PC-9 (cell line): ENCODE data around the gene SYTL5. TPM values are rescaled to one million over a fixed set of nuclear protein-coding genes. Genes with fewer than 3 reads are reported as not detected.

ENCODE experiments used
- BruUV-seq: library from RNA; stranded (reverse); fragments of 400-500 nt; replicated peaks from 2 replicates; lab custom pipeline; 2021; lab: Mats Ljungman, UMichigan
- CTCF ChIA-PET: fragments of 300-600 bp; sonication (Branson Sonifier 250); formaldehyde crosslinking; loops from one replicate; lab custom pipeline; 2022; ENCODE audit warnings: antibody characterized with exemption; lab: Charles Lee
- POLR2A ChIA-PET: fragments of 300-600 bp; sonication (Branson Sonifier 250); formaldehyde crosslinking; loops from one replicate; lab custom pipeline; 2022; ENCODE audit warnings: antibody characterized with exemption; ENCODE audit not compliant: unreplicated experiment; lab: Charles Lee
- DNase-seq, 2 experiments: peaks; one replicate each; pipeline versions ENCODE4 v3.0.0 to v3.0.0-alpha.2; 2015 to 2022; ENCODE audit warnings: mixed read lengths in 1 of 2
- H2AFZ ChIP-seq: fragments of 200-600 bp; sonication (generic); 2 replicates; pipeline ENCODE4 v1.8.1; 2017; ENCODE audit warnings: antibody characterized with exemption
- H3F3A ChIP-seq: fragments of 200-600 bp; sonication (generic); 2 replicates; pipeline ENCODE4 v1.8.1; 2017; ENCODE audit warnings: antibody characterized with exemption, mild to moderate bottlenecking, low read depth; ENCODE audit not compliant: insufficient read depth
- H3K27ac ChIP-seq: fragments of 200-600 bp; sonication (generic); 2 replicates; pipeline ENCODE4 v1.6.1; 2016; ENCODE audit warnings: mixed run types
- H3K27me3 ChIP-seq: fragments of 200-600 bp; sonication (generic); 2 replicates; pipeline ENCODE4 v1.6.1; 2016; ENCODE audit warnings: low read depth, mixed run types; ENCODE audit not compliant: insufficient read depth
- H3K36me3 ChIP-seq: fragments of 200-600 bp; sonication (generic); 2 replicates; pipeline ENCODE4 v1.6.1; 2016; ENCODE audit warnings: low read depth, mixed run types
- H3K4me1 ChIP-seq: fragments of 200-600 bp; sonication (generic); replicated peaks from 2 replicates; pipeline ENCODE4 v1.6.1; 2016; ENCODE audit warnings: mixed run types; ENCODE audit not compliant: insufficient read depth
- H3K4me2 ChIP-seq: fragments of 200-600 bp; sonication (generic); 2 replicates; pipeline ENCODE4 v1.6.1; 2017; ENCODE audit warnings: mixed run types
- H3K4me3 ChIP-seq: fragments of 200-600 bp; sonication (generic); 2 replicates; pipeline ENCODE4 v1.6.1; 2016; ENCODE audit warnings: mixed run types
- H3K79me2 ChIP-seq: fragments of 200-600 bp; sonication (generic); 2 replicates; pipeline ENCODE4 v1.6.1; 2017; ENCODE audit warnings: low read depth, mixed run types
- H3K9me2 ChIP-seq: fragments of 200-600 bp; sonication (generic); 2 replicates; pipeline ENCODE4 v1.8.1; 2017; ENCODE audit warnings: mild to moderate bottlenecking; ENCODE audit not compliant: insufficient read depth
- H3K9me3 ChIP-seq: fragments of 200-600 bp; sonication (generic); 2 replicates; pipeline ENCODE4 v1.8.1; 2016; ENCODE audit warnings: low read depth; ENCODE audit not compliant: insufficient read depth
- H4K20me1 ChIP-seq: fragments of 200-600 bp; sonication (generic); 2 replicates; pipeline ENCODE4 v1.8.1; 2017; ENCODE audit not compliant: insufficient read depth
- EZH2 ChIP-seq: fragments of 200-600 bp; sonication (generic); IDR thresholded peaks from 2 replicates; pipeline ENCODE4 v1.8.0; 2017; ENCODE audit warnings: antibody characterized with exemption, low read depth
- intact Hi-C: fragments of 100-400 bp; cut with micrococcal nuclease; formaldehyde crosslinking; loops from one replicate; pipeline ENCODE4 v1.10.0; 2022; ENCODE audit not compliant: unreplicated experiment
- total RNA-seq: library from RNA; stranded (reverse); gene quantifications from 2 replicates; pipeline ENCODE4 v1.2.3, GENCODE V29; 2021
- TF ChIP-seq, protein P1 (sequence below): fragments of 200-600 bp; sonication (generic); conservative IDR thresholded peaks from 2 replicates; pipeline ENCODE4 v1.6.1; 2017; ENCODE audit warnings: mixed run types, antibody characterized with exemption, mild to moderate bottlenecking, moderate library complexity

The SYTL5 gene
- total RNA-seq, 1 experiment from 2014 or later = not detected

DNA sequence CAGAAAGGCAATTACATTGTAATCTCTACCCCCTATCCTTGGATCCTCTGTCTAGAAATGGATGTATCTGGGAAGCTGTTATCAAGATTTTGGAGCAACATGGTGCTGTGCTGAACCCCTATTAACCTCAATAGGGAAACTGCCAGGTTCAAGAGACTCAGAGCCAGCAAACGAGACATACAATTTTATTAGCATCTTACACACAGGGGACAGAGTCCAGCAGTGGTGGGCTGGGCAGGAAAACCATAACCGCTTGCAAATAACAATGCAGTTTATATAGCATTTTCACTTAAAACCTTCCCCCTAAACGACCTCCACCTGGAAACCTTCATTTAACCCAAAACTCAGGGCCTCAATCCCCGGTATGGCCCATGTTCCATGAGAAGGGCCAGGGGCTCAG, 79.5 kb downstream of the SYTL5 start:
- Histone ChIP-seq H3K79me2 (no peaks in the 10 kb centered on the region), H3F3A (no peaks in the 10 kb centered on the region), H3K27ac (no peak overlapping the region), H3K9me2 (no peaks in the 10 kb centered on the region), H3K27me3 (no peaks in the 10 kb centered on the region), H3K9me3 (no peaks in the 10 kb centered on the region), H3K4me1 (no peaks in the 10 kb centered on the region), H3K4me3 (no peak overlapping the region), H3K36me3 (no peaks in the 10 kb centered on the region), H2AFZ (no peak overlapping the region), H4K20me1 (no peaks in the 10 kb centered on the region), H3K4me2 (no peak overlapping the region)
- POLR2A ChIA-PET = no interaction called here
- CTCF ChIA-PET = no interaction called here
- no TSS peak for BruUV-seq
- intact Hi-C loops = no loop called here
- DNase-seq = no peak
- TF ChIP-seq, protein P1, sequence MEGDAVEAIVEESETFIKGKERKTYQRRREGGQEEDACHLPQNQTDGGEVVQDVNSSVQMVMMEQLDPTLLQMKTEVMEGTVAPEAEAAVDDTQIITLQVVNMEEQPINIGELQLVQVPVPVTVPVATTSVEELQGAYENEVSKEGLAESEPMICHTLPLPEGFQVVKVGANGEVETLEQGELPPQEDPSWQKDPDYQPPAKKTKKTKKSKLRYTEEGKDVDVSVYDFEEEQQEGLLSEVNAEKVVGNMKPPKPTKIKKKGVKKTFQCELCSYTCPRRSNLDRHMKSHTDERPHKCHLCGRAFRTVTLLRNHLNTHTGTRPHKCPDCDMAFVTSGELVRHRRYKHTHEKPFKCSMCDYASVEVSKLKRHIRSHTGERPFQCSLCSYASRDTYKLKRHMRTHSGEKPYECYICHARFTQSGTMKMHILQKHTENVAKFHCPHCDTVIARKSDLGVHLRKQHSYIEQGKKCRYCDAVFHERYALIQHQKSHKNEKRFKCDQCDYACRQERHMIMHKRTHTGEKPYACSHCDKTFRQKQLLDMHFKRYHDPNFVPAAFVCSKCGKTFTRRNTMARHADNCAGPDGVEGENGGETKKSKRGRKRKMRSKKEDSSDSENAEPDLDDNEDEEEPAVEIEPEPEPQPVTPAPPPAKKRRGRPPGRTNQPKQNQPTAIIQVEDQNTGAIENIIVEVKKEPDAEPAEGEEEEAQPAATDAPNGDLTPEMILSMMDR = no peak
- no peak for TF ChIP-seq EZH2

DNA sequence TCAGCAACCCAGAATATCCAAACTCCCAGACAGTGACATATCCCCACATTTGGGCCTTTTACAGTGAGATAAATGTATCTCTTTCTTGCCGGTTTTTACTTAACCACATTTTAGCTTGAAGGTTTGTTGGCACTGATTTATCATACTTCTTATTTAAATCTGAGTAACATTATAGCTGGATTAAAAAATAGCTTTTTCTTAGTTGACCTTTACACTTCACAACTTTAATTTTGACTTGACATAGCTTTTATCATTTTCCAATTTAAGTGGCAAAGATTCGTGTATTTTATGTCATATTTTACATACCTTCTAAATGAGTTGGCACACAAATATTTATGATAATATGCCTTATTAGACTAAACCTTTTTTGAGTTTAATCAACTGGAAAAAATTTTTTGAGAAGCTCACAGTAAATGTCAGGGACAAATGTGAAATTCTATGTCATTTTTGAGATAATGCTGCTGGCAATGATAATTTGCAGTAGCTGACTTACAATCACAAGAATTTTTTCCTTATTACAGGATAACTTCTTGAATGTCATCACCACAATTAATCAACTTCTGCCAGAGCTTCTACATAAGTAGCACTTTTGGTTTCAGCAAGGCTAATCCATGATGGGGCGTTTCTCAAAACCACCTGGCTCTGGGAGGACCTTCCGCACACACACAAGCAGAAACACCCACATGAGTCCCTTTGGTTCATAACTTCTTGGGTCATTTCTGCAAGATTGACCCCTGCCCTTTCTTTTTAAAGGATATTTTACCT, 80.3 kb downstream of the SYTL5 start:
- Histone ChIP-seq H3K9me3 (no peaks in the 10 kb centered on the region), H3F3A (no peaks in the 10 kb centered on the region), H3K36me3 (no peaks in the 10 kb centered on the region), H3K79me2 (no peaks in the 10 kb centered on the region), H4K20me1 (no peaks in the 10 kb centered on the region), H3K27me3 (no peaks in the 10 kb centered on the region), H3K4me3 (no peak overlapping the region), H2AFZ (no peak overlapping the region), H3K4me2 (no peak overlapping the region), H3K4me1 (no peaks in the 10 kb centered on the region), H3K27ac (no peak overlapping the region), H3K9me2 (no peaks in the 10 kb centered on the region)
- DNase-seq = no peak
- CTCF ChIA-PET = no interaction called here
- POLR2A ChIA-PET = no interaction called here
- intact Hi-C loops = no loop called here
- BruUV-seq = no TSS peak
- TF ChIP-seq, protein P1 = no peak
- no peak for TF ChIP-seq EZH2

DNA sequence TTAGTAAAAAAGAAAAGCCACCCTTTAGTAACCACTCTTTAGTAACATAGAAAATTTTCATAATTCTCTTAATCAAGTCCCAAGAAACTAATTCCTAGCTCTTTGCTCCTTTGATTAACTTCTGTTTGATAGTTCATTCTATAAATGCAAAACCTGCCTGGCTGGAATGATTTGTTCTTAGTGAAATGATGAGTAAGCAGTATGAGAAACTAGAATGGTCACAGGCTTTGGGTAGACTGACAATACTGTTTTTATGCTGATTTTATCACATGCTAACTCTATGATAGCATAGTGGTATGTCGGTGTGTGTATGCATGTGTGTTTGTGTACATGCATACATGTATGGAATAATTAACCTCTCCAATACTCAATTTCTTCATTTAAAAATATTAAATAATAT, 81.2 kb downstream of the SYTL5 start:
- DNase-seq = no peak
- Histone ChIP-seq H3K9me2 (no peaks in the 10 kb centered on the region), H2AFZ (no peak overlapping the region), H3F3A (no peaks in the 10 kb centered on the region), H3K4me2 (no peak overlapping the region), H3K79me2 (no peaks in the 10 kb centered on the region), H3K4me1 (no peaks in the 10 kb centered on the region), H3K36me3 (no peaks in the 10 kb centered on the region), H3K27me3 (no peaks in the 10 kb centered on the region), H3K9me3 (no peaks in the 10 kb centered on the region), H4K20me1 (no peaks in the 10 kb centered on the region), H3K4me3 (no peak overlapping the region), H3K27ac (no peak overlapping the region)
- no peak for TF ChIP-seq EZH2
- TF ChIP-seq, protein P1 = no peak
- BruUV-seq = no TSS peak
- POLR2A ChIA-PET = no interaction called here
- intact Hi-C loops = no loop called here
- CTCF ChIA-PET = no interaction called here
